GM04503 (cell line): Measurements from ENCODE around the gene REPS2.
"Not testable (repeated sequence)": the region's sequence is repeated elsewhere in the genome, so short reads cannot be mapped to it uniquely, and the experiment has no call there.

ENCODE experiments used
- DNase-seq: peaks from one replicate; pipeline ENCODE4 v3.0.0-alpha.2; 2012; ENCODE audit warnings: low read depth

The REPS2 gene

GRCh38 chrX:16946361-16946964, at the start of gene REPS2:
TSS of gene REPS2 (plus strand) at chrX:16946658. CDS start at chrX:16946862, 204 bp downstream.
- DNase-seq, result no peak

GRCh38 chrX:16897445-16897844, 49.0 kb upstream of the REPS2 start:
- no peak for DNase-seq

DNA sequence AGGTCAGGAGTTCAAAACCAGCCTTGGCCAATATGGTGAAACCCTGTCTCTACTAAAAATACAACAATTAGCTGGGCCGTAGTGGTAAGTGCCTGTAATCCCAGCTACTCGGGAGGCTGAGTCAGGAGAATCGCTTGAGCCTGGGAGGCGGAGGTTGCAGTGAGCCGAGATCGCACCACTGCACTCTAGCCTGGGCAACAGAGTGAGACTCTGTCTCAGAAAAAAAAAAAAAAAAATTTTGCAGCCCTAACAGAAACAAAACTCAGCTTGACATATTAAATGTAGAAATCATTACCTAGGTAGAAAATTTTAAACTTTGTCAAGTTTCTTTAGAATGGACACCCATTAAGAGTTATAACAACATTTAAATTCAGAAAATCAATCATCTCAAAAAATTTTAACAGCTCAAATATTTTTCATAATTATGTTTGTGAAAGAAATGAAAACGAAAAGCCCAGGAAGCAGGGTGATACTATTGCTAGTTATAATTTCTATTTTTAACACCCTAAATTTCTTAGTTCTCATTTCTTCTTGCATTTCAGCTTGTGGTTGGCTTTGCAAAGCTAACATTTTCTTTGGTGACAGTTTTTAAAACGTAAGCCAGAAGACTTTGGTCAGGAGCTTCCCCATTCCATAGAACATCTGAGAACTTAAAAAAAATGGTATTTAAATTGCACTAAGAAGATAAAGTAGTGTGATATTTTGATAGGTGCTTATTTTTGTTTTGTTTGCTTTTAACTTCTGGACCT, 43.0 kb upstream of the REPS2 start:
- DNase-seq, result no peak

GRCh38 chrX:16910376-16910775, 36.1 kb upstream of the REPS2 start:
- DNase-seq, result no peak

DNA sequence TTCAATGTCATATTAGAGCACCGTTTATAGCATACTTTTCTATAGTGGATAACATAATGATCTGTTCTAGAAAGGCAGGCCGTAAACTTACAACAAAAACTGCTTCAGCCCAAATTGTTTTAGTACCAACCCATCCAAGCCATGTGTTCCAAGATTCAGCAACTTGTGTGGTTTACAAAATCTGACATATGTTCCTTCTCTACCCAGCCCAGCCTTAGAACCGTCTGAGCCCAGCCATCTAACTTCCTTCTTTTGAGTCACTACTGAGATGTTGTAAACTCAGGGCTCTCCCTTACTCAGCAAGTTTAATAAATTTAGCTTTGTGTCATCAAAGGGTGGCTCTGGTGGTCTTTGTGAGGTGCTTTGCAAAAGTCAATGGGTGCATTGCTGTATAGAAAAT, 32.4 kb upstream of the REPS2 start:
- no peak for DNase-seq

- no peak for DNase-seq
Measured at GRCh38 chrX:16916561-16916960, 29.9 kb upstream of the REPS2 start.

- DNase-seq, result no peak
Measured at GRCh38 chrX:16917120-16917519, 29.3 kb upstream of the REPS2 start.

GRCh38 chrX:16918979-16919378, 27.5 kb upstream of the REPS2 start:
- DNase-seq, result no peak

GRCh38 chrX:16920075-16920474, 26.4 kb upstream of the REPS2 start:
- no peak for DNase-seq

DNA sequence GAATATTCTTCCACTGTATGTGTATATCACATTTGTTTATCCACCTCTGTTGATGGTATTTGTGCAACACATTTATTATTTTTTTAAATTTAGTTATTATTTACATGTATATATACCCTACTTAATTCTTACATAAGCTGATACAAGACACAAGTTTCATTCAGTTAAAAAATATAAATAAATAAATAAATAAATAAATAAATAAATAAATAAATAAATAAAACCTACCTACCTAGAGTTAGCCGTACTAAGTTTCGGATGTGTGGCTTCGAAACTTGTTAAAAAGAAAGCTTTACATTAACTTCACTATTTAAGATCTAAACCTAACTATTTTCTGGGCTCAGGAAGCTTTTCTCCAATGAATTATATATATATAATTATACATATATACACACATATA, 23.3 kb upstream of the REPS2 start:
- DNase-seq, result no peak

GRCh38 chrX:16924631-16925480, 21.6 kb upstream of the REPS2 start:
- no peak for DNase-seq

DNA sequence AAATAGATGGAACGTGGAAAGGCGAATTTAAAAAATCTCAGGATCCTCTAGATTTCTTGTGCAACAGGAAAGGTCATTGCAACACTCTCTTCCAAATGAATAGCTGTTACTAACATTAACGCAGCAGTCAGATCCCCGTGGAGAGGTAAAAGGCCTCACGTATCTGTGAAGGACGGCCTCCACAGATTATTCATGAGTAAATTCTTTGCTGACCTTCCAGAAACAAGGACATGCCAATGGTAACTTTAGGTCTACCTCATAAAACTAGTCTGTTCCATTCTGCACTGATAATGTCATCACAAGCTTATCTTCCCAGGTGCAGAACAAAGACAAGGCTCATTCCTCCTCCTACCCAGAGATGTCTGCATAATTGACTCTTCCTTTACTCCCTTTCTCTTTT, 16.1 kb upstream of the REPS2 start:
- no peak for DNase-seq

DNA sequence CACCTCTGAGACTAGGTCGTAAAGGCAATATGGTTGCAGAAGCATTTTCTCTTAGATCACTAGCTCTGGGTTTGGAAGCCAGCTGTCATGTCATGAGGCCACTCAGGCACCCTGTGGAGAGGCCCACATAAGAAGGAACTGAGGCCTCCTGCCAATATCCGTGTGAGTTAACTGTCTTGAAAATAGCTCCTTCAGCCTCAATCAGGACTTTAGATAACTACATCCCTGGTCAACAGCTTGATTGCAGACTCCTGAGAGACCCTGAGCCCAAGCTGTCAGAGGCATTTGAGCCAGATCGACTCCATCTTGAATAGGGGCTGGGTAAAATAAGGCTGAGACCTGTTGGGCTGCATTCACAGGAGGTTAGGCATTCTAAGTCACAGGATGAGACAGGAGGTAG, 15.1 kb upstream of the REPS2 start:
- DNase-seq, result no peak

DNA sequence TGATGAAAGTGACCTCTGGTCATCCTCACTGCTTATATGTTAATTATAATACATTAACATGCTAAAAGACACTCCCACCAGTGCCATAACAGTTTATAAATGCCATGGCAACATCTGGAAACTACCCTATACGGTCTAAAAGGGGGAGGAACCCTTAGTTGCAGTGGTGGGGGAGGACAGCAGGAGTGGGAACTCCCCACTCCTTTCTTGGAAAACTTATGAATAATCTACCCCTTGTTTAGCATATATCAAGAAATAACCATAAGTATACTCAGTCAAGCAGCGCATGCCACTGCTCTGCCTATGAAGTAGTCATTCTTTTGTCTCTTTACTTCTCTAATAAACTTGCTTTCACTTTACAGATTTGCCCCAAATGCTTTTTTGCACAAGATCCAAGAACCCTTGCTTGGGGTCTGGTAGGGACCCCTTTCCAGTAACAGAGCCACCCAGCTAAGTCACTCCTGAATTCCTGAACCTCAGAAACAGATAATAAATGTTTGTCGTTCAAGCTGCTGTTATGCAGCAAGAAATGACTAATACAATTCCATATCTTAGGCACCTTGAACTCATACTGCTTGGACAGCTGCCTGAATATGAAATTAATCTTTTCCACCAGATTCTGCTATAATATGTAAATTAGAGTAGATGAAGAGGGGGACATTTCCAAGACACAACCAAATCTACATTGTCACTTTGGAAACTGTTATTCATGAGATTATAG, 14.4 kb upstream of the REPS2 start:
- no peak for DNase-seq

GRCh38 chrX:16934185-16934584, 12.3 kb upstream of the REPS2 start:
- DNase-seq, result no peak

DNA sequence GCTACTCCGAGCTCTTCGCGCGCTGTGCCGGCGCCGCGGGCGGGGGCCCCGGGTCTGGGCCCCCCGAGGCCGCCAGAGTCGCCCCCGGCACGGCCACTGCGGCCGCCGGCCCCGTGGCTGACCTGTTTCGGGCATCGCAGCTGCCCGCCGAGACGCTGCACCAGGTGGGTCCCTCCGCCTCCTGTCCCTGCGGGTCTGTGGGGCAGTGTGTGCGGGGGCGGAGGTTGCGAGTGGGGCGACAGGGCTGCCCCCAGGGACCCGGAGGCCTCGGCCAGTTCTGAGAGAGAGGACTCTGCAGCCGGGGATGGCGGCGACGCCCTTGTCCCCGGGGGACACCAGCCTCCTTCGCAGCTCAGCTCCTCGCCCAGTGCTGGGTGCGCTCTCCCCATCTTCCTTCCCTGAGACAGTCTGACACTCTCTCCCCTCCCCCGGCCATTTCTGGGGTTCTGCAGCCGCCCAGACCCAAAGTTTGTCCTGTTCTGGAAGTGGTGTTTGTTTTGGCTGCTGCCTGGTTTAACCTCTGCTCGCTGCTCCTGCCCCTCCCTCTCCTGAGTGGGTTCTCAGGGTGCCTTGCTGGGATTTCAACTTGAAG, 609 bp downstream of the REPS2 start:
- no peak for DNase-seq

DNA sequence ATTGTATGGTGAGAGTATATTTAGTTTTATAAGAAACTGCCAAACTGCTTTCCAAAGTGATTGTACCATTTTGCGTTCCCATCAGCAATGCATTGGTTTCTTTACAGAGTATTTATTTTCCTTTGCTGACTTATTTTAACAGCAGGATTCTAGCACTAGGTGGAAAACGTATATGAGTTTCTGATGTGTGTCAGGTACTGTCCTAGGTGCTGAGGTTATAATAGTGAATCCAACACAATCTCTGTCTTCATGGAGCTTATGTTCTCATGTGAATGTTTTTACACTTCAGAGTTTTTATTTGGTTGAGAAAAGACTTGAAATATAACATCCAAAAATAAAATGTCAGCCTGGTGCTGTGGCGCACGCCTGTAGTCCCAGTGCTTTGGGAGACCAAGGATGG, 4.0 kb downstream of the REPS2 start:
- no peak for DNase-seq

- DNase-seq, result no peak
Measured at GRCh38 chrX:16953606-16954211, 7.3 kb downstream of the REPS2 start.

DNA sequence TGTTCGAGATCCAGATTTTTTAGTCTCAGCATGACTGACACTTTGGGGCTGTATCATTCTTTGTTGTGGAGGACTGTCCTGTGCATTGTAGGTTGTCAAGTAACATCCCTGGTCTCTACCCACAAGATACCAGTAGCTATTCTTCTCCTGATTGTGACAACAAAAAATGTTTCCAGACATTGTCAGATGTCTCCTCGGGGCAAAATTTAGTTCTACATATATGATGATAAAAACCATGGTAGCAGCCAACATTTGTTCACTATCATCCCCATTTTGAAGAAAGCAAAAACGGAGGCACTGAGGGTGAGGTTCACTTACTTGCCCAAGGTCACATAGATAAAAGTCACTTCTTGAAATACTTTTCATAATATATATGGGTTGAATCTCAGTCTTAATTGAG, 11.3 kb downstream of the REPS2 start:
- no peak for DNase-seq

DNA sequence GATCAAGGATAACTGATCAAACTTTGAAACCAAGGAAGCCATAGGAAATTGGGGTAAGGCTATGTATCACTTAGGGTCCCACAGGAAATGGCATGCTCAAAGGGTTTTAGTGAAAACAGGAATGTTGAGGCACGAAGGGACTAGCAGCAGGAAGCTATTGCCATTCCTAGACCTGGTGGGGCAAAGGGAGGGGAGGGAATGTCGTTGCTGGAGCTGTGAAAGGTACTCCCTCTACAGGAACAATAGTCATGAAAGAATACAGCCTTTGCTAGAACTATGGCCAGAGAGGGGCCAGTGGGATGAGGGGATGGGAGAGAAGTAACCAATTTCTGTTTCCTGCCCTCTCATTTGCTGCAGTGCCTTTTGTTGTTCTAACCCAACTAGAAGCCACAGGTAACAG, 11.9 kb downstream of the REPS2 start:
- DNase-seq, result no peak

DNA sequence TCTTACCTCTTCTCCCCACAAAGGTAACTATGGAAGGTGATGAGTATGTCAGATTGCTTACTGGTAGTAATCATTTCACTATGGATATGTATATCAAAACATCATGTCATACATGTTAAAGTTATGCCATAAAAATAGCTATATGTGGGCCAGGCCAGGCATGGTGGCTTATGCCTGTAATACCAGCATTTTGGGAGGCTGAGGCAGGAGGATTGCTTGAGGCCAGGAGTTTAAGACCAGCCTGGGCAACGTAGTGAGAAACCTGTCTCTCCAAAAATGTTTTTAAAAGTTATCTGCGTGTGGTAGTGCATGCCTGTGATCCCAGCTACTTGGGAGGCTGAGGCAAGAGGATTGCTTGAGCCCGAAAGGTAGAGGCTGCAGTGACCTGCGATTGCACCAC, 16.2 kb downstream of the REPS2 start:
- not testable (repeated sequence) for DNase-seq

DNA sequence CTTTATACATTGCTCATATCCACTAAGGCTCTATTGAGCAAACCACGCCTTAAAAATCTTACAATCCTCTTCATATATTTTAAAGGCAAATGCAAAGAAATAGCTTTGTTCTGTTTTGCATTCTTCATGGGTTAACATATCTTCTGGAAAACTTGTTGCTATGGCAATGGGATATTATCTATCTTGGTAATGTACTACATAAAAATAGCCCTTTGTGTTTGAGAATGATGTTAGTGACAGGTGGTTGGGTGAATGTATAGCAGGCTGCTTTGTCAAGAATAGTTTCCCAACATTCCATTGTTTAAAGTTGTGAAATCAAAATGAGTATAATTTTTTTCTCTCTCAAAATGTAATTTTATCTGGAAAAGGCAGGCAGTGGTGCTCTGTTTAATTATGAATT, 16.8 kb downstream of the REPS2 start:
- DNase-seq, result no peak
